22Rv1 (cell line): Measurements from ENCODE around the gene PADI4.
"Not testable (repeated sequence)": the region's sequence is repeated elsewhere in the genome, so short reads cannot be mapped to it uniquely, and the experiment has no call there.

ENCODE experiments used
- H3K27ac ChIP-seq: fragments of 450-650 bp; 2 replicates; pipeline ENCODE4 v1.5.1; 2017
- ZFX ChIP-seq: fragments of 450-650 bp; IDR thresholded peaks from 2 replicates; pipeline ENCODE4 v1.6.1; 2017; ENCODE audit warnings: antibody characterized with exemption, borderline replicate concordance
- TF ChIP-seq, protein P1 (sequence below): fragments of 450-650 bp; IDR thresholded peaks from 2 replicates; pipeline ENCODE4 v1.5.1; 2017; ENCODE audit warnings: mild to moderate bottlenecking

Gene PADI4

DNA sequence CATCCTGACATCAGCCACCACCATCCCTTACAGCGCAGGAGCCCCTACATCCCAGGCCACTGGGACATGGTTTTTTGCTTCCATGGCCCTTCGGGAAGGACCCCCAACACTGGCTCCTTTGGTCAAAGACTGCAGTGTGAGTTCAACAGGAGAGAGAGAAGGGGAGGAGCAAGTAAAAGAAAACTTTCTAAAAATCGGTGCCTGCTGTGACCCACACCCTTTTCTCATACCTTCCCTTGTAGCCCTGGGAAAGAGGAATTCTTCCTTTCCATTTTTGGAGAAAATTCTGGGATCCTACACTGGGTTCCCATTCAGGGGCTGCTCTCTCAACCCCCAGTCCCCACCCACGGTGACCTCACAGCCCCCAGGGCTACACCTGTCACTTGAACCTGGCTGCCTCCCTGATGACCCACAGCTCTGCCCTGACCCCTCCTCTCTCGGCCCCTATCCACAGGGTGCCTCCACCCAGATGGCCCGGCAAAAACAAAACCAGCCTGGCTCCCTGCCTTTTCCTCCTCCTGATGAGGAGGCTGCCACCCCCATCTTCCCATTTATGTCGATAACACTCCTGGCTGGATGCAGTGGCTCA is 7.6 kb downstream of the PADI4 start:
- no peak overlapping the region for H3K27ac ChIP-seq
- TF ChIP-seq, protein P1, sequence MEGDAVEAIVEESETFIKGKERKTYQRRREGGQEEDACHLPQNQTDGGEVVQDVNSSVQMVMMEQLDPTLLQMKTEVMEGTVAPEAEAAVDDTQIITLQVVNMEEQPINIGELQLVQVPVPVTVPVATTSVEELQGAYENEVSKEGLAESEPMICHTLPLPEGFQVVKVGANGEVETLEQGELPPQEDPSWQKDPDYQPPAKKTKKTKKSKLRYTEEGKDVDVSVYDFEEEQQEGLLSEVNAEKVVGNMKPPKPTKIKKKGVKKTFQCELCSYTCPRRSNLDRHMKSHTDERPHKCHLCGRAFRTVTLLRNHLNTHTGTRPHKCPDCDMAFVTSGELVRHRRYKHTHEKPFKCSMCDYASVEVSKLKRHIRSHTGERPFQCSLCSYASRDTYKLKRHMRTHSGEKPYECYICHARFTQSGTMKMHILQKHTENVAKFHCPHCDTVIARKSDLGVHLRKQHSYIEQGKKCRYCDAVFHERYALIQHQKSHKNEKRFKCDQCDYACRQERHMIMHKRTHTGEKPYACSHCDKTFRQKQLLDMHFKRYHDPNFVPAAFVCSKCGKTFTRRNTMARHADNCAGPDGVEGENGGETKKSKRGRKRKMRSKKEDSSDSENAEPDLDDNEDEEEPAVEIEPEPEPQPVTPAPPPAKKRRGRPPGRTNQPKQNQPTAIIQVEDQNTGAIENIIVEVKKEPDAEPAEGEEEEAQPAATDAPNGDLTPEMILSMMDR: no peak
- TF ChIP-seq ZFX: no peak

DNA sequence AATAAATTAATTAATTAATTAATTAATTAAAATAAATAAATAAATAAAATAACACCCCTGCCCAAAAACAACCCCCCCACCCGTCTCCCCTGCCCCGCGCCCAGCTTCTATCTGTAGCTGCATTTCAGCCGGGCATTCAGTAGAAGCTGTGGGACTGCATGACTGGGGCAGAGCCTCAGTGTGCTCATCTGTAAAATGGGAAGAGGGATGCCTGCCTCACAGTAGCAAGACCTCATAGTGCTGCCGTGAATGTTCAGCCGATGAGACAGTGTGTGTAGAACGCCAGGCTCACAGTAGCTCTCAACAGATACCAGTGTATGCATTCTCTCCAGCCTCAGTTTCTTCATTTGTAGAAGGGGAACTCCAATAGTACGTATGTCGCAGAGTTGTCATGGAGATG is 8.7 kb downstream of the PADI4 start:
- no peak overlapping the region for H3K27ac ChIP-seq
- TF ChIP-seq ZFX: no peak
- TF ChIP-seq, protein P1: no peak

DNA sequence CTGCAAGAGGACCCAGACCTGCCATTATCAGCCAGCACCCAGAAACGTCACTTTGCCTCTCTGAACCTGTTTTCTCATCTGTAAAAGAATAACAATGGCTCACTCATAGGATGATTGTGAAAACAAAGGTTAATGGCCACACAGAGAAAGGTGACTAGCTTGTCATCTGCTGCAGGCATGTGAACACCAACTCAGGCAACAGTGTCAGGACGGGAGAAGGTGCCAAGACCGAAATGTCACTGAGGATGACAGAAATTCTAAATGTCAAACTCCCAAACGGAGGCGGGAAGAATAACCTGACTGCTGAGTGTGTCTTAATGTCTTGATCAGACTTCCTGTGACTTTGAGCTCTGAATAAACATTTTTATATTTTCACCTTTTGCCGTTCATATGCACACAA is 10.3 kb downstream of the PADI4 start:
- H3K27ac ChIP-seq: no peak overlapping the region
- no peak for TF ChIP-seq ZFX
- TF ChIP-seq, protein P1: no peak

DNA sequence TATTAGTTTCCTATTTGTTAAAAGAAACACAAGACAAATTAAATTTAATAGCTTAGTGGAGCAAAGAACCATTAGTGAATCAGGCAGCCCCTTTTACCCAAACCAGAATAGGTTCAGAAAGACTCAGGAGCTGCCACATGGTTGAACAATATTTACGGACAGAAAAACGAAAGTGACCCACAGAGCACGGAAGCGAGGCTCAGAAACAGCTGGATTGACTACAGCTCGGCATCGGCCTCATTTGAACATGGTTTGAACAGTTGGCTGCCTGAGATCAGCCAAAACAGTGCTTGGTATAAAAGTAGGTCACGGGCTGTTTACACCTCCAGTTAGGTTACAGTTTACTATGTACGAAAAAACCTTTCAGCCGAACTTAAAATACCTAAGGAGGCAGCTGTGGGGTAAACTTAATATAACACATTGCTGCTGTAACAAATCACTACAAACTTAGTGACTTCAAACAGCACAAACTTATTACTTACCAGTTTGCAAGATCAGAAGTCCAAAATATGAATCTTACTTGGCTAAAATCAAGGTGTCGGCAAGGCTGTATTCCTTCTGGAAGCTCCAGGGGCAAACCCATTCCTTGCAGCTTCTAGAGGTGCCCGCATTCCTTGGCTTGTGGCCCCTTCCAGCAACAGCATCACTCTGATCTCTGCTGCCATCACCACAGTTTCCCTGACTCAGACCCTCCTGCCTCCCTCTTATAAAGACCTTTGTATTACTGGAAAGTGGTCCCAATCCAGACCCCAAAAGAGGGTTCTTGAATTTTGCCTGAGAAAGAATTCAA is 11.8 kb downstream of the PADI4 start:
- no peak for TF ChIP-seq ZFX
- TF ChIP-seq, protein P1: no peak
- no peak overlapping the region for H3K27ac ChIP-seq

DNA sequence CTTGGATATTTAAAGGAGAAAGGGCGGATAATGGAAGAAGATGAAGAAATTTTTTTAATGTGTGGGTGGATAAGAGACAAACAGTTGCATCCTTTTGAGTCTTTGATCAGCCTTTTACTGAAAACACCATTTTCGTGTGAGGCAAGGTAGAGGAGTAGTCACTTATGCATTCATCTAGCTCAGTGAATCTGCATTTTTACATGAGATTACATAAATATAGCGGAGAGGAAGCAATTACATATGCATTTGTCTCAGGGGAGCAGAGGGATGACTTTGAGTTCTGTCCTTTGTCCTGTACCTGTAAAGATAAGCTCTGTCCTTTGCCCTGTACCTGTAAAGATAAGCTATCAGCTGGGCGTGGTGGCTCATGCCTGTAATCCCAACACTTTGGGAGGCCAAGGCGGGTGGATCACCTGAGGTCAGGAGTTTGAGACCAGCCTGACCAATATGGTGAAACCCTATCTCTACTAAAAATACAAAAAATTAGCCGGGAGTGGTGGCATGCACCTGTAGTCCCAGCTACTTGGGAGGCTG is 13.9 kb downstream of the PADI4 start:
- H3K27ac ChIP-seq: not testable (repeated sequence)

DNA sequence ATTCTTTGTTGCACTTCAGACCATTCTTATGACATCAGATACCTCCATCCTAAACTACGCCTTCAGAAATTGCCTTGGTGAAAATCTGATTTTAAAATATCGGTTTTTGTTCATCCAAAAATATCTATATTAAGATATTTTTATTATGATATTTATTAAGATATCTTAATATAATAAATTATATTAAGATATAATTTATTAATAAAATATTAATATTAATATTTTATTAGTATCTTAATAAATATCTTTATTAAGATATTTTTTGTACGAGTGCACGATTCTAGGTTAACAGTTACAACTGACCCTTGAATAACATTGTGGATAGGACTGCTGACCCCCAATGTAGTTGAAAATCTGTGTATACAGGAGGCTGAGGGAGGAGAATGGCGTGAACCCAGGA is 20.9 kb downstream of the PADI4 start:
- TF ChIP-seq, protein P1: no peak
- no peak for TF ChIP-seq ZFX

DNA sequence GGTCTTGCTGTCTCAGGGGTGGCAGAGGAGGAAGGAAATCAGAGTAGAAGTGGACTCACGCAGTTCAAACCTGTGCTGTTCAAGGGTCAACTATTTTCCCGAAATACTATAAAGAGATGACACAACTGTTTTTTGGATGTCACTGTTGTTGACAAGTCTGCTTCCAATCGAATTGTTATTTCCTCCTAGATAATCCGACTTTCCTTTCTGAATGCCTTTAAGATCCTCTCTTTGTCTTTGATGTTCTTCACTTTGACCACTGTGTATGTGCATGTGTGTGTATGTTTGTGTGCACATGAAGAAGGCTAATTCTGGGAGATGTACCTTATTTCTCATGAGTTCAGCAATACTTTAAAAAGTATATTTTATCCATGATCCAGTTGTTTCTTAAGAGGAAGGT is 21.6 kb downstream of the PADI4 start:
- H3K27ac ChIP-seq: no peak overlapping the region
- TF ChIP-seq, protein P1: no peak
- no peak for TF ChIP-seq ZFX

More for the DNA sequence above, 20.9 kb downstream of the PADI4 start:
- no peak overlapping the region for H3K27ac ChIP-seq
